GM23338 (cell line): ENCODE data around the gene ZBTB25.

Experiments
- CREB1 ChIP-seq: fragments of 250-450 bp; sonication (Bioruptor Pico); IDR thresholded peaks from 2 replicates; pipeline ENCODE4 v1.5.0; 2020; ENCODE audit warnings: low read depth, mild to moderate bottlenecking, moderate library complexity
- EZH2 ChIP-seq: fragments of 200-600 bp; sonication (generic); IDR thresholded peaks from one replicate; pipeline ENCODE4 v1.8.0; 2017; ENCODE audit warnings: antibody characterized with exemption, mild to moderate bottlenecking, low read depth; ENCODE audit not compliant: unreplicated experiment
- EZH2phosphoT487 ChIP-seq: fragments of 200-600 bp; sonication (generic); IDR thresholded peaks from one replicate; pipeline ENCODE4 v1.8.1; 2018; ENCODE audit warnings: antibody characterized with exemption; ENCODE audit not compliant: unreplicated experiment
- JUNB ChIP-seq: IDR thresholded peaks from one replicate; pipeline ENCODE4 v1.6.1; 2016; ENCODE audit warnings: antibody characterized with exemption; ENCODE audit not compliant: unreplicated experiment
- POLR2AphosphoS5 ChIP-seq: IDR thresholded peaks from 2 replicates; pipeline ENCODE4 v1.6.1; 2016; ENCODE audit warnings: antibody characterized with exemption, low read depth
- TF ChIP-seq, protein P1 (sequence below), 2 experiments: fragments of 200-600 bp in 1 of 2; sonication (generic) in 1 of 2; conservative IDR thresholded peaks; 2 replicates each; pipeline versions ENCODE4 v1.5.1 to v1.6.1; 2016 to 2017; ENCODE audit warnings: antibody characterized with exemption in 2 of 2, low read depth in 2 of 2, mild to moderate bottlenecking in 2 of 2, moderate library complexity in 1 of 2
- TF ChIP-seq, protein P2 (sequence below): IDR thresholded peaks from one replicate; pipeline ENCODE4 v1.6.1; 2018; ENCODE audit warnings: antibody characterized with exemption; ENCODE audit not compliant: unreplicated experiment
- TF ChIP-seq, protein P3 (sequence below): IDR thresholded peaks from 2 replicates; pipeline ENCODE4 v1.6.1; 2016; ENCODE audit warnings: antibody characterized with exemption

DNA sequence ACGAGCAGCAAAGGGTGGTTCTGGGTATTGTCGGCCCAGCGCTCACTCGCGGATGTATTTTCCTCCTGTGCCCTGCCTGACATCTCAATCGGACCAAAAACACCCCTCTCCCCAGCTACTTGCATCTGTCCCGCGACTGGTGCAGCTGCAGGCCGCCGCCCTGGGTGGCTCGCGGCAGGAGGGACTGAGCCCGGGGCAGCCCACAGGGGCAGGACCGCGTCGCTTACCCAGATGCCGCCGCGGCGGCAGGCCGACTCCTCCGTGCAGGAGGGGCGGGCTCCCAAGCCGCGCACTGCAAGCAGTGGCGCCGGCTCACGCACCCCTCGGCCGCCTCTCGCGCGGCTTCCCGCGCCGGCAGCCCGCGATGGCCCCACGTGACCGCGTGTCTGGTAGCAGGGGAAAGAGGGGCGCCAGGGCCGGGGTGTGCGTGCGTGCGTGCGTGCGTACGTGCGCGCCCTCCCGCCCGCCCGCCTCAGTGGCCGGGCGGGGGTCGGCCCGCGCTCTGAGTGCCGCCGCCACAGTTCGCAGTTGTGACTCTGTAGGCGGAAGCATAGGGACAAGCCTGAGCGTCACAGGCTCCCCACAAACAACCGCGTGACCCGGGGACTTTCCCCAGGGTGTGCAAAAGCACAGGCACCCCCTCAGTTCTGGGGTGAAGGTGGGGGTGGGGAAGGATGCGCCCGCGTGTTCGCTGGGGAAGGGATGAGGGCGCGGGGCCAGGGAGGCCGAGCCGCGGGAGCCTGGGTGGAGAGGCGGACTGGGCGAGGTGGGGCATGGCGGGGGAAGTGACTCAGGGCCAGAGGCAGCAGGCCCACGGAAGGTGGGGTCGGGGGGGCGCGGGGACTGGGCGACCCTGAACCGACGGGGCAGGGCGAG is at the start of gene ZBTB25:
- TF ChIP-seq, protein P1, sequence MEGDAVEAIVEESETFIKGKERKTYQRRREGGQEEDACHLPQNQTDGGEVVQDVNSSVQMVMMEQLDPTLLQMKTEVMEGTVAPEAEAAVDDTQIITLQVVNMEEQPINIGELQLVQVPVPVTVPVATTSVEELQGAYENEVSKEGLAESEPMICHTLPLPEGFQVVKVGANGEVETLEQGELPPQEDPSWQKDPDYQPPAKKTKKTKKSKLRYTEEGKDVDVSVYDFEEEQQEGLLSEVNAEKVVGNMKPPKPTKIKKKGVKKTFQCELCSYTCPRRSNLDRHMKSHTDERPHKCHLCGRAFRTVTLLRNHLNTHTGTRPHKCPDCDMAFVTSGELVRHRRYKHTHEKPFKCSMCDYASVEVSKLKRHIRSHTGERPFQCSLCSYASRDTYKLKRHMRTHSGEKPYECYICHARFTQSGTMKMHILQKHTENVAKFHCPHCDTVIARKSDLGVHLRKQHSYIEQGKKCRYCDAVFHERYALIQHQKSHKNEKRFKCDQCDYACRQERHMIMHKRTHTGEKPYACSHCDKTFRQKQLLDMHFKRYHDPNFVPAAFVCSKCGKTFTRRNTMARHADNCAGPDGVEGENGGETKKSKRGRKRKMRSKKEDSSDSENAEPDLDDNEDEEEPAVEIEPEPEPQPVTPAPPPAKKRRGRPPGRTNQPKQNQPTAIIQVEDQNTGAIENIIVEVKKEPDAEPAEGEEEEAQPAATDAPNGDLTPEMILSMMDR (conservative IDR thresholded peaks at IDR 0.05; ENCODE audit: low read depth in 2 of 2) = no peak
- no peak for TF ChIP-seq JUNB
- TF ChIP-seq POLR2AphosphoS5 = peak; percentile 74
- TF ChIP-seq, protein P2, sequence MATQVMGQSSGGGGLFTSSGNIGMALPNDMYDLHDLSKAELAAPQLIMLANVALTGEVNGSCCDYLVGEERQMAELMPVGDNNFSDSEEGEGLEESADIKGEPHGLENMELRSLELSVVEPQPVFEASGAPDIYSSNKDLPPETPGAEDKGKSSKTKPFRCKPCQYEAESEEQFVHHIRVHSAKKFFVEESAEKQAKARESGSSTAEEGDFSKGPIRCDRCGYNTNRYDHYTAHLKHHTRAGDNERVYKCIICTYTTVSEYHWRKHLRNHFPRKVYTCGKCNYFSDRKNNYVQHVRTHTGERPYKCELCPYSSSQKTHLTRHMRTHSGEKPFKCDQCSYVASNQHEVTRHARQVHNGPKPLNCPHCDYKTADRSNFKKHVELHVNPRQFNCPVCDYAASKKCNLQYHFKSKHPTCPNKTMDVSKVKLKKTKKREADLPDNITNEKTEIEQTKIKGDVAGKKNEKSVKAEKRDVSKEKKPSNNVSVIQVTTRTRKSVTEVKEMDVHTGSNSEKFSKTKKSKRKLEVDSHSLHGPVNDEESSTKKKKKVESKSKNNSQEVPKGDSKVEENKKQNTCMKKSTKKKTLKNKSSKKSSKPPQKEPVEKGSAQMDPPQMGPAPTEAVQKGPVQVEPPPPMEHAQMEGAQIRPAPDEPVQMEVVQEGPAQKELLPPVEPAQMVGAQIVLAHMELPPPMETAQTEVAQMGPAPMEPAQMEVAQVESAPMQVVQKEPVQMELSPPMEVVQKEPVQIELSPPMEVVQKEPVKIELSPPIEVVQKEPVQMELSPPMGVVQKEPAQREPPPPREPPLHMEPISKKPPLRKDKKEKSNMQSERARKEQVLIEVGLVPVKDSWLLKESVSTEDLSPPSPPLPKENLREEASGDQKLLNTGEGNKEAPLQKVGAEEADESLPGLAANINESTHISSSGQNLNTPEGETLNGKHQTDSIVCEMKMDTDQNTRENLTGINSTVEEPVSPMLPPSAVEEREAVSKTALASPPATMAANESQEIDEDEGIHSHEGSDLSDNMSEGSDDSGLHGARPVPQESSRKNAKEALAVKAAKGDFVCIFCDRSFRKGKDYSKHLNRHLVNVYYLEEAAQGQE = no peak
- no peak for TF ChIP-seq EZH2
- no peak for TF ChIP-seq CREB1 (CRISPR knock-in tag)
- TF ChIP-seq, protein P3, sequence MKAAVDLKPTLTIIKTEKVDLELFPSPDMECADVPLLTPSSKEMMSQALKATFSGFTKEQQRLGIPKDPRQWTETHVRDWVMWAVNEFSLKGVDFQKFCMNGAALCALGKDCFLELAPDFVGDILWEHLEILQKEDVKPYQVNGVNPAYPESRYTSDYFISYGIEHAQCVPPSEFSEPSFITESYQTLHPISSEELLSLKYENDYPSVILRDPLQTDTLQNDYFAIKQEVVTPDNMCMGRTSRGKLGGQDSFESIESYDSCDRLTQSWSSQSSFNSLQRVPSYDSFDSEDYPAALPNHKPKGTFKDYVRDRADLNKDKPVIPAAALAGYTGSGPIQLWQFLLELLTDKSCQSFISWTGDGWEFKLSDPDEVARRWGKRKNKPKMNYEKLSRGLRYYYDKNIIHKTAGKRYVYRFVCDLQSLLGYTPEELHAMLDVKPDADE = no peak
- TF ChIP-seq EZH2phosphoT487 = no peak
